GM12878 (cell line): ENCODE measurements around the gene TGFBR3. TPM values are rescaled to one million over a fixed set of nuclear protein-coding genes. Genes with fewer than 3 reads are reported as not detected.

Source experiments
- ATAC-seq: fragments of 200-7000 bp; cut with Tn5 transposase; 3 replicates; pipeline ENCODE4 v1.9.1; 2020; ENCODE audit warnings: mild to moderate bottlenecking, moderate library complexity
- BruUV-seq: library from RNA; stranded (reverse); fragments of 400-500 nt; replicated peaks from 2 replicates; lab custom pipeline; 2021; lab: Mats Ljungman, UMichigan
- CTCF ChIA-PET: fragments of 300-600 bp; sonication (Branson Sonifier 250); formaldehyde crosslinking; extraction: SDS; loops from one replicate; lab custom pipeline; 2021; ENCODE audit warnings: inconsistent platforms; lab: Yijun Ruan, JAX
- POLR2A ChIA-PET: fragments of 350-600 bp; formaldehyde crosslinking; extraction: SDS; loops from one replicate; lab custom pipeline; 2021; ENCODE audit warnings: inconsistent platforms; lab: Charles Lee
- RAD21 ChIA-PET: fragments of 300-600 bp; sonication (Branson Sonifier 250); formaldehyde crosslinking; loops from one replicate; lab custom pipeline; 2023; ENCODE audit warnings: antibody characterized with exemption; ENCODE audit not compliant: unreplicated experiment; lab: Charles Lee
- SMC1A ChIA-PET: fragments of 300-600 bp; sonication (Branson Sonifier 250); formaldehyde crosslinking; loops from one replicate; lab custom pipeline; 2023; ENCODE audit not compliant: unreplicated experiment, uncharacterized antibody; lab: Charles Lee
- DNase-seq: peaks from one replicate; pipeline ENCODE4 v3.0.0-alpha.2; 2011; ENCODE audit warnings: low read depth, low spot score
- FAIRE-seq: peaks from 3 replicates; lab custom pipeline; 2011; peaks lifted over from hg19 to GRCh38; lab: Jason Lieb, UNC
- H2AFZ ChIP-seq: 2 replicates; pipeline ENCODE4 v1.6.0; 2011; ENCODE audit warnings: low read depth, low read length, control low read depth; ENCODE audit not compliant: control insufficient read depth
- H3K27ac ChIP-seq: 2 replicates; pipeline ENCODE4 v1.5.1; 2011; ENCODE audit warnings: control low read depth; ENCODE audit not compliant: control insufficient read depth, insufficient read depth
- H3K27me3 ChIP-seq, 2 experiments: replicated peaks in 1 of 2; 2 replicates each; pipeline versions ENCODE4 v1.6.0 to v1.6.1; 2011; ENCODE audit warnings: low read length in 1 of 2; ENCODE audit not compliant: control insufficient read depth in 2 of 2, insufficient read depth in 2 of 2
- H3K36me3 ChIP-seq, 2 experiments: 2 replicates each; pipeline ENCODE4 v1.5.1; 2011; ENCODE audit warnings: low read length in 1 of 2; ENCODE audit not compliant: control insufficient read depth in 2 of 2, insufficient read depth in 2 of 2
- H3K4me1 ChIP-seq: 2 replicates; pipeline ENCODE4 v1.6.1; 2011; ENCODE audit warnings: mild to moderate bottlenecking, low read length, moderate library complexity, mixed read lengths; ENCODE audit not compliant: control insufficient read depth, insufficient read depth
- H3K4me2 ChIP-seq: 2 replicates; pipeline ENCODE4 v1.6.0; 2011; ENCODE audit warnings: control low read depth; ENCODE audit not compliant: control insufficient read depth, insufficient read depth
- H3K4me3 ChIP-seq: fragments of 200-600 bp; sonication (generic); 2 replicates; pipeline ENCODE4 v1.5.1; 2016
- H3K79me2 ChIP-seq: 2 replicates; pipeline ENCODE4 v1.6.0; 2011; ENCODE audit warnings: low read length; ENCODE audit not compliant: control insufficient read depth, insufficient read depth
- H3K9ac ChIP-seq: 2 replicates; pipeline ENCODE4 v1.8.0; 2011; ENCODE audit warnings: low read length, control low read depth, mixed read lengths; ENCODE audit not compliant: control insufficient read depth, insufficient read depth
- H3K9me3 ChIP-seq: replicated peaks from 3 replicates; pipeline ENCODE4 v1.5.1; 2011; ENCODE audit warnings: mild to moderate bottlenecking, low read length; ENCODE audit not compliant: control insufficient read depth, insufficient read depth
- H4K20me1 ChIP-seq: 2 replicates; pipeline ENCODE4 v1.6.0; 2011; ENCODE audit not compliant: control insufficient read depth, insufficient read depth
- BHLHE40 ChIP-seq, 2 experiments: fragments of 450-650 bp in 1 of 2; IDR thresholded peaks; 2 replicates each; pipeline ENCODE4 v1.6.1; 2011 to 2017; ENCODE audit warnings: low read depth in 2 of 2, borderline replicate concordance in 1 of 2, improper control_type of control experiment in 1 of 2, low read length in 1 of 2, mild to moderate bottlenecking in 1 of 2
- HDGF ChIP-seq: fragments of 450-650 bp; IDR thresholded peaks from 2 replicates; pipeline ENCODE4 v1.6.1; 2016; ENCODE audit warnings: antibody characterized with exemption
- KLF5 ChIP-seq: fragments of 450-650 bp; IDR thresholded peaks from 2 replicates; pipeline ENCODE4 v1.6.1; 2014; ENCODE audit warnings: mild to moderate bottlenecking; ENCODE audit not compliant: partially characterized antibody
- MTA2 ChIP-seq: fragments of 450-650 bp; IDR thresholded peaks from 2 replicates; pipeline ENCODE4 v1.6.1; 2016; ENCODE audit warnings: low read depth, mild to moderate bottlenecking, moderate library complexity
- MXI1 ChIP-seq: fragments of 150-350 bp; IDR thresholded peaks from 2 replicates; pipeline ENCODE4 v1.6.1; 2011; ENCODE audit warnings: low read depth, mild to moderate bottlenecking, inconsistent platforms, low read length, improper control_type of control experiment
- NR2C2 ChIP-seq: IDR thresholded peaks from 2 replicates; pipeline ENCODE4 v1.6.1; 2011; ENCODE audit warnings: borderline replicate concordance, low read depth; ENCODE audit not compliant: control insufficient read depth, insufficient read length
- RAD21 ChIP-seq: IDR thresholded peaks from 2 replicates; pipeline ENCODE4 v1.6.1; 2011; ENCODE audit warnings: mild to moderate bottlenecking, low read depth, low read length, moderate library complexity; ENCODE audit not compliant: insufficient read depth
- RBBP5 ChIP-seq: fragments of 200-600 bp; sonication (generic); conservative IDR thresholded peaks from 2 replicates; pipeline ENCODE4 v1.6.1; 2016
- TBL1XR1 ChIP-seq: IDR thresholded peaks from 2 replicates; pipeline ENCODE4 v1.6.1; 2012; ENCODE audit warnings: low read depth, low read length, improper control_type of control experiment
- TCF7 ChIP-seq: IDR thresholded peaks from 2 replicates; pipeline ENCODE4 v1.6.1; 2014; ENCODE audit warnings: antibody characterized with exemption, borderline replicate concordance
- WGBS: methylation state at CpG from one replicate; pipeline ENCODE4 v1.1.6; 2016; ENCODE audit warnings: low lambda C conversion rate; ENCODE audit not compliant: insufficient replicate concordance, insufficient coverage; ENCODE audit errors: missing lambda C conversion rate; 5-methylcytosine and 5-hydroxymethylcytosine counted together
- in situ Hi-C: fragments of 300-500 bp; cut with MboI; formaldehyde crosslinking; loops from 9 replicates; pipeline ENCODE4 v1.14.3; 2018; ENCODE audit warnings: mixed read lengths
- intact Hi-C: fragments of 100-400 bp; cut with micrococcal nuclease; formaldehyde crosslinking; loops from one replicate; pipeline ENCODE4 v1.14.2; 2022; ENCODE audit not compliant: unreplicated experiment
- polyA plus RNA-seq, 11 experiments: library from polyadenylated mRNA; depleted of rRNA in 4 of 11; unstranded in 6 of 11; stranded (reverse) in 5 of 11; fragments of >200 nt; fragmentation: Nextera tagmentation in 4 of 11; fragmentation: Illumina TruSeq in 1 of 11; extraction: Ambion mirVana in 4 of 11; extraction: Trizol in 1 of 11; gene quantifications; 1 replicate in 1 of 11; 2 replicates in 10 of 11; pipeline versions ENCODE4 v1.2.1 to v1.2.3, GENCODE V29; 2011 to 2016; ENCODE audit warnings: inconsistent platforms in 2 of 11, missing spikeins in 2 of 11, low read depth in 1 of 11
- total RNA-seq, 4 experiments: library from RNA; depleted of rRNA in 3 of 4; stranded (reverse); fragments of >200 nt in 3 of 4; fragmentation: Illumina TruSeq in 1 of 4; extraction: Trizol in 1 of 4; gene quantifications; 2 replicates each; pipeline versions ENCODE4 v1.2.1 to v1.2.3, GENCODE V29; 2013 to 2021
- TF ChIP-seq, protein P1 (sequence below): IDR thresholded peaks from 2 replicates; pipeline ENCODE4 v1.6.1; 2012; ENCODE audit warnings: low read depth, low read length, improper control_type of control experiment
- TF ChIP-seq, protein P2 (sequence below): IDR thresholded peaks from 2 replicates; pipeline ENCODE4 v1.6.1; 2011; ENCODE audit warnings: mild to moderate bottlenecking, low read depth, low read length, moderate library complexity; ENCODE audit not compliant: insufficient replicate concordance
- TF ChIP-seq, protein P3 (sequence below): IDR thresholded peaks from 2 replicates; pipeline ENCODE4 v1.6.1; 2011; ENCODE audit warnings: low read depth, low read length, improper control_type of control experiment, borderline replicate concordance

The TGFBR3 gene
- total and polyA plus RNA-seq, 10 of the 15 experiments (the other 5 are each of a cell fraction or from before 2014, with no cell fraction given), result 2.7 to 16.5 (median 12.6) TPM

DNA sequence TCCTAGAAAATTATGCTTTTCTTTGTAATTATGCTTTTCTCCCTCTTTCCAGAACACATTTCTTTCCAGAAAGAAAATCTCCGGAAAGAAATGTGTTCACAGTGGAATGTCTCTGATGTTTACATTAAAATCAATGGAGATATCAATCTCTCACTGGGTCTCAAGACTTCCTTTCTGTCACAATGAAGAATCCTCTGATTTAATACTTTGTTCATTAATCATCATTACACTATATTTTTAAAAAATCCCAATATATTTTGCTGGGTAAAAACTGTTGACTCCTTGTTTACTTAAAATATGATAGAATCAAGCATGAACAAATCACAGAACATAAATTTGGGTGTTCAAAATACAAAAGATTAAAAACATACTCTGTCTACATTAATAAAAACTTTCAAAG lies 26.3 kb upstream of the TGFBR3 start:
- DNase-seq (no peak), FAIRE-seq (no peak), ATAC-seq (no peak)
- H2AFZ ChIP-seq, result no peak overlapping the region
- POLR2A ChIA-PET, result no interaction called here
- H3K4me3 ChIP-seq, result no peak overlapping the region
- intact Hi-C loops (no loop called here), in situ Hi-C loops (no loop called here)
- H3K4me1 ChIP-seq, result no peaks in the 10 kb centered on the region
- no peaks in the 10 kb centered on the region for H3K36me3 ChIP-seq
- H3K9me3 ChIP-seq, result no peaks in the 10 kb centered on the region
- H4K20me1 ChIP-seq, result no peaks in the 10 kb centered on the region
- RAD21 ChIA-PET, result no interaction called here
- TF ChIP-seq, protein P1, sequence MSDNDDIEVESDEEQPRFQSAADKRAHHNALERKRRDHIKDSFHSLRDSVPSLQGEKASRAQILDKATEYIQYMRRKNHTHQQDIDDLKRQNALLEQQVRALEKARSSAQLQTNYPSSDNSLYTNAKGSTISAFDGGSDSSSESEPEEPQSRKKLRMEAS, result no peak
- TF ChIP-seq TCF7 (no peak), TBL1XR1 (no peak), RBBP5 (no peak), BHLHE40 (IDR thresholded peaks at IDR 0.05; ENCODE audit: borderline replicate concordance in 1 of 2, low read depth in 2 of 2, low read length in 1 of 2) (no peak), HDGF (no peak), RAD21 (no peak)
- CTCF ChIA-PET, result no interaction called here
- no peak overlapping the region for H3K4me2 ChIP-seq
- no TSS peak for BruUV-seq
- no peak overlapping the region for H3K27ac ChIP-seq
- WGBS, result 0% methylated on average over 1 of the region's 1 CpG
- H3K27me3 ChIP-seq, result no peaks in the 10 kb centered on the region
- H3K79me2 ChIP-seq, result no peaks in the 10 kb centered on the region
- SMC1A ChIA-PET, result no interaction called here
- H3K9ac ChIP-seq, result no peak overlapping the region

DNA sequence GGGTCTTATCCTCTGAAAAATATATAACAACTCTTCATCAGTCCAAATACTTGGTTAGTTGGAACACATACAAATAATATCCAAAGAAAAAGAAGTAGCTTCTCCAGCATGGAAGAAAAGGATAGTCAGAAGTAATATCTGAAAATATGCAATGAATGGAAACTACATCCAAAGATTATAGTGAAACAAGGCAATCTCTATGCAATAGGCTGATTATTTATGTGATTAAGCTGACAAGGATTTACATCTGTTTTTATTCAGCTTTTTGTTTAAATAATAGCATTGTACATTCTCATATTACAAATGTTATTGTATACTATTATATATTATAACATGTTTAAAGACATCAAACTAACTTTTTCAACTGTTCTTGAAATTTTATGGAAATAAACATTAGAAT lies 15.3 kb upstream of the TGFBR3 start:
- Histone ChIP-seq H3K4me3 (no peak overlapping the region), H3K9me3 (no peaks in the 10 kb centered on the region), H3K9ac (no peak overlapping the region), H3K4me1 (no peaks in the 10 kb centered on the region), H3K27ac (no peak overlapping the region), H3K27me3 (no peaks in the 10 kb centered on the region), H4K20me1 (no peaks in the 10 kb centered on the region), H3K36me3 (no peaks in the 10 kb centered on the region), H2AFZ (no peak overlapping the region), H3K4me2 (no peak overlapping the region), H3K79me2 (no peaks in the 10 kb centered on the region)
- CTCF ChIA-PET, result interaction anchor here (0.5 to 0.6 kb wide), 2 partner anchors 917 to 1078 kb away, joined by 3 read pairs; no protein-coding TSS in a partner anchor
- RAD21 ChIA-PET, result interaction anchor here (0.7 kb wide), 1 partner anchor 234 kb away, joined by 3 read pairs; no protein-coding TSS in a partner anchor
- ATAC-seq (no peak), FAIRE-seq (no peak), DNase-seq (no peak)
- SMC1A ChIA-PET, result interaction anchor here (0.8 to 1.0 kb wide), 2 partner anchors 14 to 397 kb away, joined by 3 read pairs; no protein-coding TSS in a partner anchor
- in situ Hi-C loops, result no loop called here
- intact Hi-C loops, result no loop called here
- TF ChIP-seq, protein P2, sequence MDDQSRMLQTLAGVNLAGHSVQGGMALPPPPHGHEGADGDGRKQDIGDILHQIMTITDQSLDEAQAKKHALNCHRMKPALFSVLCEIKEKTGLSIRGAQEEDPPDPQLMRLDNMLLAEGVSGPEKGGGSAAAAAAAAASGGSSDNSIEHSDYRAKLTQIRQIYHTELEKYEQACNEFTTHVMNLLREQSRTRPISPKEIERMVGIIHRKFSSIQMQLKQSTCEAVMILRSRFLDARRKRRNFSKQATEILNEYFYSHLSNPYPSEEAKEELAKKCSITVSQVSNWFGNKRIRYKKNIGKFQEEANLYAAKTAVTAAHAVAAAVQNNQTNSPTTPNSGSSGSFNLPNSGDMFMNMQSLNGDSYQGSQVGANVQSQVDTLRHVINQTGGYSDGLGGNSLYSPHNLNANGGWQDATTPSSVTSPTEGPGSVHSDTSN, result no peak
- TF ChIP-seq, protein P3, sequence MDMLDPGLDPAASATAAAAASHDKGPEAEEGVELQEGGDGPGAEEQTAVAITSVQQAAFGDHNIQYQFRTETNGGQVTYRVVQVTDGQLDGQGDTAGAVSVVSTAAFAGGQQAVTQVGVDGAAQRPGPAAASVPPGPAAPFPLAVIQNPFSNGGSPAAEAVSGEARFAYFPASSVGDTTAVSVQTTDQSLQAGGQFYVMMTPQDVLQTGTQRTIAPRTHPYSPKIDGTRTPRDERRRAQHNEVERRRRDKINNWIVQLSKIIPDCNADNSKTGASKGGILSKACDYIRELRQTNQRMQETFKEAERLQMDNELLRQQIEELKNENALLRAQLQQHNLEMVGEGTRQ, result no peak
- no peak for TF ChIP-seq NR2C2
- TF ChIP-seq MXI1, result no peak
- no peak for TF ChIP-seq MTA2
- TF ChIP-seq KLF5, result no peak
- no TSS peak for BruUV-seq
- POLR2A ChIA-PET, result no interaction called here
